Hepatocyte (in vitro differentiated cells): ENCODE measurements around the gene CALR. TPM values are rescaled to one million over a fixed set of nuclear protein-coding genes. Genes with fewer than 3 reads are reported as not detected.

Experiments
- DNase-seq: peaks from one replicate; pipeline ENCODE4 v3.0.0-alpha.2; 2016; ENCODE audit warnings: low spot score
- H2AFZ ChIP-seq: fragments of 200-600 bp; sonication (generic); 2 replicates; pipeline ENCODE4 v1.6.0; 2016; ENCODE audit warnings: antibody characterized with exemption, mild to moderate bottlenecking
- H3K27ac ChIP-seq: fragments of 200-600 bp; sonication (generic); 2 replicates; pipeline ENCODE4 v1.5.1; 2016; ENCODE audit warnings: mild to moderate bottlenecking
- H3K27me3 ChIP-seq: fragments of 200-600 bp; sonication (generic); 2 replicates; pipeline ENCODE4 v1.6.1; 2016
- H3K36me3 ChIP-seq: fragments of 200-600 bp; sonication (generic); replicated peaks from 2 replicates; pipeline ENCODE4 v1.5.1; 2016; ENCODE audit warnings: low read depth; ENCODE audit not compliant: insufficient read depth
- H3K4me1 ChIP-seq: fragments of 200-600 bp; sonication (generic); 2 replicates; pipeline ENCODE4 v1.5.1; 2016; ENCODE audit warnings: mild to moderate bottlenecking, moderate library complexity; ENCODE audit not compliant: insufficient read depth
- H3K4me2 ChIP-seq: fragments of 200-600 bp; sonication (generic); 2 replicates; pipeline ENCODE4 v1.6.0; 2016
- H3K4me3 ChIP-seq: fragments of 200-600 bp; sonication (generic); 2 replicates; pipeline ENCODE4 v1.5.1; 2016; ENCODE audit warnings: mild to moderate bottlenecking
- H3K79me2 ChIP-seq: fragments of 200-600 bp; sonication (generic); 2 replicates; pipeline ENCODE4 v1.6.0; 2017; ENCODE audit warnings: mild to moderate bottlenecking
- H3K9me2 ChIP-seq: fragments of 200-600 bp; sonication (generic); replicated peaks from 2 replicates; pipeline ENCODE4 v1.6.0; 2017; ENCODE audit warnings: mild to moderate bottlenecking; ENCODE audit not compliant: insufficient read depth
- H3K9me3 ChIP-seq: fragments of 200-600 bp; sonication (generic); 2 replicates; pipeline ENCODE4 v1.5.1; 2016; ENCODE audit warnings: low read depth, mild to moderate bottlenecking
- H4K20me1 ChIP-seq: fragments of 200-600 bp; sonication (generic); 2 replicates; pipeline ENCODE4 v1.6.0; 2016; ENCODE audit warnings: mild to moderate bottlenecking; ENCODE audit not compliant: insufficient read depth, poor library complexity, severe bottlenecking
- CTCF ChIP-seq: fragments of 200-600 bp; sonication (generic); IDR thresholded peaks from 2 replicates; pipeline ENCODE4 v1.5.1; 2016; ENCODE audit warnings: antibody characterized with exemption, mild to moderate bottlenecking; ENCODE audit not compliant: poor library complexity
- EZH2 ChIP-seq: fragments of 200-600 bp; sonication (generic); IDR thresholded peaks from 2 replicates; pipeline ENCODE4 v1.6.1; 2016; ENCODE audit warnings: antibody characterized with exemption, mild to moderate bottlenecking, borderline replicate concordance
- EZH2phosphoT487 ChIP-seq: fragments of 200-600 bp; sonication (generic); IDR thresholded peaks from one replicate; pipeline ENCODE4 v1.6.1; 2018; ENCODE audit warnings: antibody characterized with exemption, mild to moderate bottlenecking, low read depth, moderate library complexity; ENCODE audit not compliant: unreplicated experiment, severe bottlenecking
- WGBS: methylation state at CpG from one replicate; pipeline ENCODE4 v1.1.6; 2016; ENCODE audit warnings: low lambda C conversion rate; ENCODE audit errors: missing lambda C conversion rate; 5-methylcytosine and 5-hydroxymethylcytosine counted together
- polyA plus RNA-seq: library from polyadenylated mRNA; unstranded; fragments of >200 nt; fragmentation: Nextera tagmentation; extraction: Ambion mirVana; gene quantifications from 2 replicates; pipeline ENCODE4 v1.2.1, GENCODE V29; 2016
- total RNA-seq: library from RNA; depleted of rRNA; stranded (reverse); fragments of >200 nt; gene quantifications from 2 replicates; pipeline ENCODE4 v1.2.3, GENCODE V29; 2014

CALR gene
- total and polyA plus RNA-seq, 2 experiments from 2014 or later, result 915 to 1,414 TPM

- Histone ChIP-seq H3K27me3 (peaks cover 6% of the 10 kb centered on the region), H3K4me1 (no peaks in the 10 kb centered on the region), H3K79me2 (peaks cover 11% of the 10 kb centered on the region), H3K27ac (peak overlapping the region; percentile 7), H3K4me3 (peak overlapping the region; percentile 43), H2AFZ (no peak overlapping the region), H3K9me3 (no peaks in the 10 kb centered on the region), H4K20me1 (no peaks in the 10 kb centered on the region), H3K9me2 (no peaks in the 10 kb centered on the region), H3K4me2 (peak overlapping the region; percentile 84), H3K36me3 (no peaks in the 10 kb centered on the region)
- 13% methylated on average over 21 of the region's 26 CpGs for WGBS
- no peak for TF ChIP-seq EZH2phosphoT487
- no peak for TF ChIP-seq CTCF
- TF ChIP-seq EZH2, result no peak
- no peak for DNase-seq
These were observed 46.8 kb upstream of the CALR start for GRCh38 chr19:12891553-12892021.

- no peaks in the 10 kb centered on the region for H3K27me3 ChIP-seq
- H3K9me3 ChIP-seq, result no peaks in the 10 kb centered on the region
- WGBS, result 94% methylated on average over 5 of the region's 5 CpGs
- DNase-seq, result no peak
- no peak overlapping the region for H3K27ac ChIP-seq
- no peaks in the 10 kb centered on the region for H3K9me2 ChIP-seq
- no peaks in the 10 kb centered on the region for H3K36me3 ChIP-seq
- no peaks in the 10 kb centered on the region for H3K4me1 ChIP-seq
- TF ChIP-seq EZH2 (no peak), EZH2phosphoT487 (no peak), CTCF (no peak)
- H3K4me2 ChIP-seq, result no peak overlapping the region
- no peaks in the 10 kb centered on the region for H4K20me1 ChIP-seq
- peaks cover 11% of the 10 kb centered on the region for H3K79me2 ChIP-seq
- H3K4me3 ChIP-seq, result no peak overlapping the region
- no peak overlapping the region for H2AFZ ChIP-seq
These were observed 44.8 kb upstream of the CALR start for GRCh38 chr19:12893582-12893981.

GRCh38 chr19:12896460-12896859 is 41.9 kb upstream of the CALR start:
- Histone ChIP-seq H3K9me3 (no peaks in the 10 kb centered on the region), H3K4me3 (no peak overlapping the region), H3K9me2 (no peaks in the 10 kb centered on the region), H3K4me1 (no peaks in the 10 kb centered on the region), H2AFZ (no peak overlapping the region), H3K79me2 (peaks cover 10% of the 10 kb centered on the region), H3K4me2 (no peak overlapping the region), H4K20me1 (no peaks in the 10 kb centered on the region), H3K27ac (no peak overlapping the region), H3K36me3 (no peaks in the 10 kb centered on the region), H3K27me3 (no peaks in the 10 kb centered on the region)
- 97% methylated on average over 17 of the region's 17 CpGs for WGBS
- TF ChIP-seq CTCF (no peak), EZH2 (no peak)
- DNase-seq, result no peak
